ENCODE results near the gene TSGA10IP.
A peak's percentile ranks its signal among the peaks of the same experiment; 100 is the strongest.

TSGA10IP gene

DNA sequence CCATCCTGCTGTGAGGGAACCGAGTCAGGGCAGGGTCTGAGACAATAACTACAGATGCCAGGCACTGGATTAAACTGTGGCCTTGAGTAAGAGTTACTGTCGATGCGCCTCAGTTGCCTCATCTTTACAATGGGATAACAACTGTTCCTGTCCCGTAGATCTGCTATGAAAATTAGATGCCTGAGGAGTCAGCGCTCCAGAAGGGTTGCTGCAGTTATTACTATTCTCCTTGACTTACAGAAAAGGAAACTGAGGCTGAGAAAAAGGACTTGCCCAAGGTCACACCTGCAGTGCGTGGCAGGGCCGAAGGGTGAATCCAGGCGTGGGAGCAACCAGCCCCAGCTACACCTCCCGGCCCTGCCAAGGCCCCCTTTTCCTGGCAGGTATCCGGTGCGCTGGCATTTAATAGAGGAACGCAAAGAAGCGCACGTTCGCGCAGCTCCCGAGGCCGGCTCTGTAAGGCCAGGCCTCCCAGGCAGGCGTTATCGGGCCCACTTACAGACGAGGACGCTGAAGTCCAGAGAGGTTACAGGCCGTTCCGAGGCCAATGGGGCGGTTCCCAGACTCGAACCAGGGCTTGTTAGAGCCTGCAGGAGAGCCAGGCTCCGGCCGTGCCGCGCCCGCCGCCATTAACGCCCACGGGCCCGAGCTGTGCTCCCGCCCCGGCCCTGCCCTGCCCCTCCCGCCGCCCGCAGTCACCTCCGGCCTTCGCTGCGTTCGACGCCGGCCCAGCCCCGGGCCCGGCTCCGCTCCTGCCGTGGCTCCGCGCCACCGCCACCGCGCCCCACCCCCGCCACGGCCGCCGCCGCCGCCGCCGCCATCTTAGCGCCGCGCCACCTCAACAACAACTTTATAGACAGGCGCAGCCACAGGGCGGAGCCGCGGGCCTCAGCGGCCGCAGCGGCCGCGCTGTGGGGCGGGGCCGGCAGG lies 26.8 kb upstream of the TSGA10IP start, which contains the start of gene C11orf68:
Gene C11orf68 (minus strand): TSS at position 852 of the 930 bp plus-strand sequence. CDS start 31 bp downstream, at position 821.
- no peak for DNase-seq (ENCODE audit: low spot score)

DNA sequence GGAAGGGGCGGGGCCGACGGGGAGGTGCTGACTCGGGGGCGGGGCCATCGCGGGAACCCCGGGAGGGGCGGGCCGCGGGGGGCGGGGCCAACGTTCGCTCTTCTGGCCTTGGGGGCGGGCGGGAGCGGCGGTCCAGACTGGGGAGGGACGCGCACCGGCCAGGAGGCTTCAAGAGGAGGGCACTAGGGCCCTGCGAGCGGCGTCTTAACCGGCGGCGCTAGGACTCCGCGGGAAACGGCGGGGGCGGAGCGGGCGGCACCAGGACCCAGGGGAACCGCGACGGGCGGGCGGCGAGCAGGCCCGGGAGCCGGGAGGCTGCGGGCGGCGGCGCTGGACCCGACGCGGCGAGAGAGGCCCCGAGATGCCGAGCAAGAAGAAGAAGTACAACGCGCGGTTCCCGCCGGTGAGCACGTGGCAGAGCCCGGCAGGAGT lies 26.1 kb upstream of the TSGA10IP start, which contains the start of gene DRAP1:
Gene DRAP1 (plus strand): TSS at position 286 of the 432 bp plus-strand sequence. CDS start 76 bp downstream, at position 362.
- peak; percentile 88 for DNase-seq (ENCODE audit: low spot score)

DNA sequence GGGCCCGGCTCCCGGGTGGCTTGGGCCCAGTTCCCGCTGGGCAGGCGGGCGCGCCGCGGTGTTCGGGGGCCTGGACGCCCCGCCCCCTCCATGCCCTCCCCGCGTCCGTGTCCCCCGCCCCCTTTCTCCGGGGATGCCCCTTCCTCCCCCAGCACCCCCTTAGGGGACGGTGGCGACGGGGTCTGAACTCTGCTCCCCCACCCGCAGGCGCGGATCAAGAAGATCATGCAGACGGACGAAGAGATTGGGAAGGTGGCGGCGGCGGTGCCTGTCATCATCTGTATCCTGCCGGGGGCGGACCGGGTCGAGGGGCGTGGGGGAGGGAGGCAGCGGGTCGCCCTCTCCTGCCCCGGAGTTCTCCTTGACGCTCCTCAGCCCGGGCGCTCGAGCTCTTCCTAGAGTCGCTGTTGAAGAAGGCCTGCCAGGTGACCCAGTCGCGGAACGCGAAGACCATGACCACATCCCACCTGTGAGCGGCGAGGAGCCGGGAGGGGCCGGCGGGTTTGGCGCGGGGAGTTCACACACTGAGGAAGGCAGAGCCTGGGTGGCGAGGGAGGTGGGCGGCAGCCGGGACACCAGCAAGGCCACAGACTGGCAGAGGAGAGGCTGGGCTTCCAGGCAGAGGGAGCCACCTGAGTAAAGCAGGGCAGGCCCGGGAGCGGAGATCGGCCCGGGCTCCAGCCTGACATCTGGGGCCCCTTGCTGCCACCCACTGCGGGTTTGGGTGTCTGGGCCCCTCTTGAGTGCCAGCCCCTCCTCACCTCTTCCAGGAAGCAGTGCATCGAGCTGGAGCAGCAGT lies 25.5 kb upstream of the TSGA10IP start:
- DNase-seq (ENCODE audit: low spot score), result no peak

DNA sequence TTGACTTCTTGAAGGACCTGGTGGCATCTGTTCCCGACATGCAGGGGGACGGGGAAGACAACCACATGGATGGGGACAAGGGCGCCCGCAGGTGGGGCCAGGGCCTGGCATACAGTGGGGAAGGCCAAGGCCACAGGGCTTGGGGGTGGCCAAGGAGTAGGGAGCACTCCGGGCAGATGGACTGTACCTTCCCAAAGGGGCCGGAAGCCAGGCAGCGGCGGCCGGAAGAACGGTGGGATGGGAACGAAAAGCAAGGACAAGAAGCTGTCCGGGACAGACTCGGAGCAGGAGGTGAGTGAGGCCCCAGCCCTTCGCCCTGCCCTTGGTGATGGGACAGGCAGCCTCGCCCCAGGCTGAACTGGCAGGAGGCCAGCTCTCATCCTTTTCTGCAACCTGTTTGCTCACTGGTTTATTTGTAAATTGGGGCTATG lies 24.9 kb upstream of the TSGA10IP start:
- DNase-seq (ENCODE audit: low spot score), result no peak

DNA sequence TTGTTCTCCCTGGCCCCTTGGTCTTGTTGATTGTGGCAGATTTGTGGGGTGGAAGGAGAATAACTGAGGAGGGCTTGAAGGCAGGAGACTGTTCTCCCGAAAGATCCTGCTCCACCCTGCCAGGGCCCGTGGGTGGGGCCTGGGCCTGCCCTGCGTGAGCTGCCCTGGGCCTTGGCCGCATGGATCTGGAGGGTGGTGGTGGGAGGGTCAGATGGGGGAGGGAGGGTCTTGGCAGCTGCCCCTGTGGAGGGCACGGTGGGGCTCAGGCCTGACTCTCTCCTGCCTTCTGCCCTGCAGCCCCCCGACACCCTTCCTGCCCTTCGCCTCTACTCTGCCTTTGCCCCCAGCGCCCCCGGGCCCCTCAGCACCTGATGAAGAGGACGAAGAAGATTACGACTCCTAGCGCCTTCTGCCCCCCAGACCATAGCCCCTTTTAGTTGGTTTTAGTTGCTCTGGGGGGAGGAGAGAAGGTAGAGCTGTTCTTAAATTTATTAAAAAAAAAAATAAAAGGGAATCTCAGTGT lies 24.2 kb upstream of the TSGA10IP start:
- no peak for DNase-seq (ENCODE audit: low spot score)

DNA sequence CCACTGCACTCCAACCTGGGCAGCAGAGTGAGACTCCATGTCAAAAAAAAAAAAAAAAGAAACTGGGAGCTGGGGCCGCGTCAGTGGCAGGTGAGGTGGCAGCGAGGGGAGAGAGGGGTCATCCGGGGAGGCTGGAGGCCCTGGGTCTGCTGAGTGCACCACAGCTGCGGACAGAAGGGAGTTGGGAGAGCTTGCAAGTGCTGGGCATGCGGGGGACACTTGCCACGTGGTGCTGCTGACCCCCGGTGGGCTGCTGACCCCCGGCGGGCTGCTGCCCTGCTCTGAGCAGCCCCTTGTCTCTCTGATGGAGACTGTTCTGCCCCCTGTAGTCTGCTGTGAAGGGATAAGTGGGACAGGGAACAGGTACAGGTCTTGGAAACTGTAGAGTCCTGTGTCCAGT lies 23.4 kb upstream of the TSGA10IP start:
- no peak for DNase-seq (ENCODE audit: low spot score)

DNA sequence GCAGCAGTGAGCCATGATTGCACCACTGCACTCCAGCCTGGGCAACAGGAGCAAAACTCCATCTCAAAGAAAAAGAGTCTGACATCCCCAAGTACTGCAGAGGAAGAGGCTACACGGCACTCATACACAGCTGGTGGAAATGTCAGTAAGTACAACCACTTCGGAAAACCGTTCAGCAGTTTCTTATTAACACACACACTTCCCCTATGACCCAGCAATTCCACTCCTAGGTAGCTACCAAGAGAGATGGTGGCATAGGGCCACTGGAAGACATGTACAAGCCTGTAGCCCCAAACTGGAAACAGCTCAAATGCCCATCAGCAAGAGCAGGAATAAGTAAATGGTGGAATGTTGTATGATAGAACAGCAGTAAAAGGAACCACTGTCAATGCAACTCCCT lies 22.7 kb upstream of the TSGA10IP start:
- no peak for DNase-seq (ENCODE audit: low spot score)

DNA sequence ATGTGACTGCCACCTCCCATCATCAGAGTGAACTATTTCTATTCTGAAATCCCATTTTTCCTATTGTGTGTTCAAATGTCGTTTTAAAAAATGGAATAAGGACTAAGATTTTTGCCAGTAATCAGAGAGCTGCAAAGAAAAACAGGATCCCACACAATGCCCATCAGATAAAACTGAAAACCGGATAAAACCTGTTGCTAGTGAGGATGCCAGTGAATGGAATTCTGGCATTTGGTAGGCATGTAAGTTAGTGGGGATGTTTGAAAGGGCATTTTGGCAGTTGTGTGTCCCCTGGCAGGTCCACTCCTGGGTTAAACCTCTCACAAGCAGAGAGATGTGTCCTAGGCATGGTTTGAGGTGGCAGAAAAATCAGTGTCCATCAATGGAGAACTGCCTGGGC lies 19.9 kb upstream of the TSGA10IP start:
- no peak for DNase-seq (ENCODE audit: low spot score)

DNA sequence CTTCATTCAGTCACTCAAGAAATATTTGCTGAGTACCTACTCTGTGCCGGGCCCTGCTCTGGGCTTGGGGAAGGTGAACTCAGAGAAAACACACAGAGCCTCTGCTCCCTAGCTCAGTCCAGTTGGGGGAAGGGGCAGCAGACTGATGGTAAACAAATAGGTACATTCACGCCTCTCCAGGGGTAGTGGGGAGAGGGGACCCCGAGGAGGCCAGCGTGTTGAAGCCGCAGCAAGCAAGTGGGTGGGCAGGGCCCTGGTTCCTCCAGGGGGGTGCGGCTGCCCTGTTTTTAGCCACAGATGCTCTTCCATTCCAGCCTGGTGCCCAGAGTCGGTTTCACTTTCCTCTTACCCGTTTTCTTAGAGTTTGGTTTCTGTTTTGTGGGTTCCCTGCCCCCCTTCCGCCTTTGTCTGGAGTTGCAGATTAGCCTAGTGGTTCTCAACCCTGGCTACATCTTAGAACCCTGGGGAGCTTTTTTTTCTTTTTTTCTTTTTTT lies 17.3 kb upstream of the TSGA10IP start:
- no peak for DNase-seq (ENCODE audit: low spot score)

DNA sequence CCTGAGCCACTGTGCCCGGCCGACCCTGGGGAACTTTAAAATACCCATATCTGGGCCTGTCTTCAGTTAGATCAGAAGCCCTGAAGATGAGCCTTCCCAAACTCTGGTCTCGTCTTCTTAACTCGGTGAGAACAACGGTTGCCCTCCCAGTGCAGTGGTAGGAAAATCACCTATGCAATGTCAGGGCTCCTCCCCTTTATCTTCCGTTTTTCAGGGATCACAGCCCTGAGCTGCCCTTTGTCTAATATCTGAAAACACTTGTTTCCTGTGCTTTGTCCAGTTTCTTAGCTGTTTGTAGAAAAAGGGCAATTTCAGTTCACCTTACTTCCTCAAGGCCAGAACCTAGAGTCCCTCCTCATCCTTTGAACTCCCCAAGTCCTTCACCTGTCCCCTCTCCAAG lies 16.6 kb upstream of the TSGA10IP start:
- no peak for DNase-seq (ENCODE audit: low spot score)

DNA sequence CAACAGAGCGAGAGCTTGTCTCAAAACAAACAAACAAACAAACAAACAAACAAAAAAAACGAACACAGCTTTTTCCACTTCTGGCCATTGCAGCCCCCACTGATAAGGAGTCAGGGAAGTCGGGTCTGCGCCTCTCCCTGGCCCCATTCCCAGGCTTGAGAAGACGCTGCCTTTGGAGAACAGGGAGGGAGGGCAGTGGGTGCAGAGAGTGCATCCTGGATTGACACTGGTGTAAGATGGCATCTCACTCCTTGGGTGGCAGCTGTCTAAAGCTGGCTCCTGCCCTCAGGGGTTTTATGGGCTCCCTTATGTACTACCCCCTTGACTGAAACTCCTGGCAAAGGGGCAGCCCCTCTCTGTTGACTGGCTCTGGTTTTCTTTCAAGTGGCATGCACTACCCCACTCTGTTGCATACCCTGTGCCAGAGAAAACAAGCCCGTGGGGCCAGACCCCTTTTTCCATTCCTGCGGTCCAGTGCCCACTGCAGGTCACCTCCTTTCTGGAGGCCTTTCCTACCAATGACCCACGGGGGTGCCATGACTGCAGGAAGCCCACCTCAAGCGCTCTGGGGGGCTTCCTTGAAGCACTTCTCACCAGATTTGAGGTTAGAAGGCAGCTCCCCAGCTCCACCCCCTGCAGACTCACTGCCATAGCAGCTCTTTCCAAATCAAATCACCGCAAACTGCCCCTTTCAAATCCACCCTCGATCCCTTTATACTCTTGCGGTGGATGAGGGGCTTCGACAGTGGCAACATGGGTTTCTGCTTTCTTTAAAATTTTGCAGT lies 13.3 kb upstream of the TSGA10IP start:
- no peak for DNase-seq (ENCODE audit: low spot score)

DNA sequence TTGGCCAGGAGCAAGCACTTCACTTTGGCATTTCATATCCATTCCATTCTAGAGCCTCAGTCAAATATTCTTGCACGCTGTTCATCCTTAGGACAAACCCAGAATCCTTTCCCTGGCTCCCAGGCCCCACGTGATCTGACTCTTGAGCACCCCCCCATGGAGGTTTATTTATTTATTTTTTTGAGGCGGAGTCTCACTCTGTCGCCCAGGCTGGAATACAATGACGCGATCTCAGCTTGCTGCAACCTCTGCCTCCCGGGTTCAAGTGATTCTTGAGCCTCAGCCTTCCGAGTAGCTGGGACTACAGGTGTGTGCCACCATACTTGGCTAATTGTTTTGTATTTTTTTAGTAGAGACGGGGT lies 12.7 kb upstream of the TSGA10IP start:
- no peak for DNase-seq (ENCODE audit: low spot score)

DNA sequence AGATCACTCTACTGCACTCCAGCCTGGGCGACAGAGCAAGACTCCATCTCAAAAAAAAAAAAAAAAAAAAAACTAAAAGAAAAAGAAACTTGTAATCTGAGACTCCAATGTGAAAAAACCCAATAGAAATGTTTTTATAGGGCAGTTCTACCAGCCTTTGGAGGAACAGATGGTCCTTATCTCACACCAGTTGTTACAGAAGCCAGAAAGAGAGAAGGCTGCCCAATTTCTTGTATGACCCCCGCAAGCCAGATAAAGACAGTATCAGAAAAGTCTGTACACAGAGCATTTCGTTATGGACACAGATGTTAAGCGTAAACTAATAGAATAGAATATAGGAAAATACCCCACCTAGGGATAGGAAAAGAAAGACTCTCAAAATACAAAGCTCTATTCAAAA lies 11.3 kb upstream of the TSGA10IP start:
- no peak for DNase-seq (ENCODE audit: low spot score)

DNA sequence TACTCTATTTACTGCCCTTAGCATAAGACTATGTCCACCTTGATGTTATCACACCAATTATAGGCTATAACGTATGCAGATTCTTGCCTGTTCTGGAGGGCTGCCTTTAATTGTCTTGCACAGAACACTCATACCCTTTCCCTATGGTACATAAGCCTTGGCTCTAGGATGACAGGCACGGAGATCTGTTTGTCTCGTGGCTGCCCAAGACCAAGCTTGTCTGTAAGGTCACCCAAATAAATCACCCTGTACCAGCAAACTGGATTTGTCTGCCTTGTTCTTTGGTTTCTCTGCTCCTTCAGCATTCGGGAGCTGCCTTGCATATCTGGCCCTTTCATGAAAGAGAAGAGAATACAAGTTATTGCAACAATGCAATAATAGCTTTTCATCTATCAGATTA lies 7.5 kb upstream of the TSGA10IP start:
- no peak for DNase-seq (ENCODE audit: low spot score)

DNA sequence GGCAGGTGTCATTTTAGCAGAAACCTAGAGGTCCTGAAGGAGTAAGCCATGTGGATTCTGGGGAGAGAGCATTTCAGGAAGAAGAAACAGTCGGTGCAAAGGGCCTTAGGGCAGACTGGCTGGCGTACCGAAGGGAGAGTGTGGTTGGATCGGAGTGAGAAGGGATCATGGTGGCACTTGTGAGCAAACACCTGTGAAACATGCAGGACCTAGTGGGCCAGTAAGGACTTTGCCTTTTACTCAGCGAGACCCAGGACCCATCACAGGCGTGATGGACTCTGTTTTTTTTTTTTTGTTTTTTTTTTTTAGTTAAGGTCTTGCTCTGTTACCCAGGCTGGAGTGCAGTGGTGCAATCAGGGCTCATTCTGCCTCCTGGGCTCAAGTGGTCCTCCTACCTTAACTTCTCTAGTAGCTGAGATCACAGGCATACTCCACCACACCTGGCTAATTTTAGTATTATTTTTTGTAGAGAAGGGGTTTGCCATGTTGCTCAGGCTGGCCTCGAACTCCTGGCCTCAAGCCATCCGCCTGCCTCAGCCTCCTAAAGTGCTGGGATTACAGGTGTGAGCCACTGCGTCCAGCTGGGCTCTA lies 3.5 kb upstream of the TSGA10IP start:
- no peak for DNase-seq (ENCODE audit: low spot score)

DNA sequence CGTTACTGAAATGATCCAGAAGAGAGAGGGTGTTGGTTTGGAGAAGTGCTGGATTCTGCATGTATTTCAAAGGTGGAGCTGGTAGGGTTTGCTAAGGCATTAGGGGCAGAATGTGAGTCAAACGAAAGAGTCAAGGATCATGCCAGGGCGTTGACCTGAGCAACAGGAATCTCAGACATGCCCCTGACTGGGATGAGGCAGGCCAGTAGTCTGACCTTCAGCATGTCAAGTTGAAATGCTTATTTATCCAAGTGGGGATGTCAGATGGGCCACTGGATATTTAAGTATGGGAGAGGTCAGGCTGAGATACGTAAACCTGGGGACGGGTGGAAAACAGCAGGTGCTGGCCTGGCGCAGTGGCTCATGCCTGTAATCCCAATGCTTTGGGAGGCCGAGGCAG lies 2.7 kb upstream of the TSGA10IP start:
- DNase-seq (ENCODE audit: low spot score), result no peak

DNA sequence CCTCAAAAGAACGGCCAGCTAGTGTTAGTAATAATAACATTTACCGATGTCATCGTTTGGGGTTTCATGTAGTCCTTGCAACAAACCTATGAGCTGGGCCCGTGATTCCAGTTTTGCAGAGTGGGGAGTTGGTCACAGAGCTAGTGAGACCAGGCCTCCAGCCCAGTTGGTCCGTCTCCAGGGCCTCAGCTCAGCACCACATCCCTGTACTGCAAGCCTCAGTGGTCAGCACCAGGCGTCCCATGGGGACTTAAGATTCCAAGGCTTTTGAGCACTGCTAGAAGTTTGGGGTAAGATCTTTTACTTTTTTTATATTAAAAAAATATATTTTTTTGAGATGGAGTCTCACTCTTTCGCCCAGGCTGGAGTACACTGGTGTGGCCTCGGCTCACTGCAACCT lies 1.1 kb upstream of the TSGA10IP start:
- DNase-seq (ENCODE audit: low spot score), result no peak

DNA sequence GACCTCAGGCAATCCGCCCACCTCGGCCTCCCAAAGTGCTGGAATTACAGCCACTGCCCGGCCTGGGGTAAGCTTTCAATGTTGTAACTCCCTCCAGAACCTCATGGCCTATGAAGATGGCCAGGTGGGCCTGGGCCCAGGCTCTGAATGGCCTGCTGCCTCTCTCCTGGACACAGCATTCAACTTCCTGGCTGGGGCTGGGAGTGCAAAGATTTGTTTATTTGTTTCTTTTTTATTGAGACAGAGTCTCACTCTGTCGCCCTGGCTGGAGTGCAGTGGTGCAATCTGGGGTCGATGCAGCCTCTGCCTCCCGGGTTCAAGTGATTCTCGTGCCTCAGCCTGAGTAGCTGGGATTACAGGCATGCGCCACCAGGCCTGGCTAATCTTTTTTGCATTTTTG lies 513 bp upstream of the TSGA10IP start:
- DNase-seq (ENCODE audit: low spot score), result no peak

DNA sequence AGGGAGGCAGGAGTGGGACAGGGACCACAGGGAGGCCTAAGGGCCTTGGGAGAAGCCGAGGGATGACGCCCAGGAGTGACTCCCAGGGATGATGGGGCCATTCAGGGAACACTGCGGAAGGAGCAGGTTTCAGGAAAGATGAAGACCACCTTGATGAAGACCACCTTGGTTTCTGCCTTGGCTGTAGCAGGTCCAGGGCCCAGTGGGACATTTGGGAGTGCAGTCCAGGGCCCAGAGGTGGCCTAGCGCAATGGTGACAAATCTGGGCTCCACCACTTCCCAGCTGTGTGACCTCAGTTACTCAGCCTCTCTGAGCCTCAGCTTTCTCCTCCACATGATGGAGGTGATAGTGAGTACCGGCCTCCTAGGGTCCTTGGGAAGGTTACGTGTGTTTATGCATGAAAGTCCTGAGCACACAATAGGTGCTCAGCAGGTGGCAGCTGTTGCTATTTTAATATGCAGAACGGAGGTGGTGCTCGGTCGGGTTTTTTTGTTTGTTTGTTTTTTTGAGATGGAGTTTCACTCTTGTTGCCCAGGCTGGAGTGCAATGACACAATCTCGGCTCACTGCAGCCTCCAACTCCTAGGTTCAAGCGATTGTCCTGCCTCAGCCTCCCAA lies 770 bp downstream of the TSGA10IP start:
- no peak for DNase-seq (ENCODE audit: low spot score)

DNA sequence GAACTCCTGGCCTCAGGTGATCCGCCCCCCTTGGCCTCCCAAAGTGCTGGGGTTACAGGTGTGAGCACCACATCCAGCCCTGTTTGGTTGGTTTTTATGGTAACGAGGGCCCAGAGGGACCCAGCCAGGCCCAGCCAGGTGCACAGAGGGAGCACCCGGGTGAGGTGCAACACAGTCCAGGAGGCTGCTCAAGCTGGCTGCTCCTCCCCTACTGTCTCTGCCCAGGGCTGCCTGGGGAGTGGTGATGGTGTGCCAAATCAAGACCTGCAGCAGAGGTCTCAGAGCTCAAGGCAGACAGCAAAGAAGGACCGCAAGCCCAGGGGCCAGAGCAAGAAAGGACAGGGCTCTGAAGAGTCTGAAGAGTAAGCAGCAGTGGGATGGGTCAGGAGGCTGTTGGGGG lies 1.4 kb downstream of the TSGA10IP start:
- DNase-seq (ENCODE audit: low spot score), result no peak

DNA sequence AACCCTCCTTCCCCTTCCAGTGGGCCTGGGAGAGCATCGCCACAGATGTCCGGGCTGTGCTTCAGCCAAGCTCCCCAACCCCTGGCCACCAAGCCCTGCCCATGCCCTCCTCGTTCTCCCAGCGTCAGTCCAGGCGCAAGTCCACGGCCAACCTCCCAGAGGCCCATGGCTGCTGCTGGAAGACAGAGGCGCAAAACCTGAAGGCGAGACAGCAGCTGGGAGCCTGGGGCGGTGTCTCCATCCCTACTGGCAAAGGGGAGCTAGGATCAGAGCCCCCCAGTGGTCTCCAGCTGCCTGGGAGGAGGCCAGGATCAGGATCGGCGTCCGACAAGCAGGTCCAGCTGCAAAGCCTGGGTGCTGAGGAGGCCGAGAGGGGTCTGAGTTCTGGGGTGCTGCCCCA lies 1.9 kb downstream of the TSGA10IP start:
- DNase-seq (ENCODE audit: low spot score), result no peak
